Epithelial cell of proximal tubule (primary cell): ENCODE measurements around the gene LRIT1. TPM values are rescaled to one million over a fixed set of nuclear protein-coding genes. Genes with fewer than 3 reads are reported as not detected.

ENCODE experiments used
- DNase-seq: peaks from one replicate; pipeline ENCODE4 v3.0.0-alpha.2; 2011; ENCODE audit warnings: low read depth
- H3K4me3 ChIP-seq: 2 replicates; pipeline ENCODE4 v1.5.1; 2011; ENCODE audit warnings: low read depth, mild to moderate bottlenecking, low read length
- CTCF ChIP-seq: conservative IDR thresholded peaks from 2 replicates; pipeline ENCODE4 v1.5.1; 2012; ENCODE audit warnings: low read depth, mild to moderate bottlenecking, low read length
- total RNA-seq: library from RNA; depleted of rRNA; stranded (reverse); fragments of >200 nt; gene quantifications from 2 replicates; pipeline ENCODE4 v1.2.3, GENCODE V29; 2015

Gene LRIT1
- total RNA-seq, 1 donor from 2014 or later: not detected

- no peak for DNase-seq
- H3K4me3 ChIP-seq: no peak overlapping the region
- TF ChIP-seq CTCF: no peak
Measured at GRCh38 chr10:84200537-84201243, 40.7 kb downstream of the LRIT1 start.

- TF ChIP-seq CTCF: no peak
- DNase-seq: no peak
- no peak overlapping the region for H3K4me3 ChIP-seq
Measured at GRCh38 chr10:84198206-84198915, 43.0 kb downstream of the LRIT1 start.

GRCh38 chr10:84197643-84198042 lies 43.7 kb downstream of the LRIT1 start:
- TF ChIP-seq CTCF: no peak
- no peak for DNase-seq
- H3K4me3 ChIP-seq: no peak overlapping the region

GRCh38 chr10:84196941-84197340 lies 44.4 kb downstream of the LRIT1 start:
- DNase-seq: no peak
- no peak for TF ChIP-seq CTCF
- H3K4me3 ChIP-seq: no peak overlapping the region

DNA sequence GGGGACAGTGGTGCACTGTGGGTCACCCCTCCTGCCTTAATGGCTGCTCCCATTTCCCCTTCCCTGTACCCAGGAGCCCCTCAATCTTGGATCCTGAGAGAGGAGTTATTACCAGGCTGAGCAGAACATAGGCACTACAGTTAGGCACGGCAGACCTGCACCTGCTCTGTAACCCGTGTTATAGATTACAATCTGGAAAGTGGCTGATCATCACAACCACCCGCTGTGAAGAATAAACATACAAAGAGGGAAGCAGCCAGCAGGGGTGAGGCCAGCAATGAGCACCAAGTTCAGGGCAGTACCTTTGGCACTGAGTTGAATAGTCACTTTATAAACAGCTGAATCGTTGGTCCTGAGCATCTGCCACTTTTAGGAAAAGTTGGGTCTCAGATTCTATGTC lies 45.3 kb downstream of the LRIT1 start:
- no peak for TF ChIP-seq CTCF
- no peak for DNase-seq
- no peak overlapping the region for H3K4me3 ChIP-seq

- peak overlapping the region; percentile 56 for H3K4me3 ChIP-seq
- no peak for TF ChIP-seq CTCF
Measured at GRCh38 chr10:84195044-84195830, 46.1 kb downstream of the LRIT1 start.

More at GRCh38 chr10:84195044-84195830, 46.1 kb downstream of the LRIT1 start:
- no peak for DNase-seq
